SU-DHL-6 (cell line): Measurements from ENCODE around the gene CTSS.
"Not testable (repeated sequence)": the region's sequence is repeated elsewhere in the genome, so short reads cannot be mapped to it uniquely, and the experiment has no call there.

Experiments used
- CTCF ChIP-seq: fragments of 200-600 bp; sonication (generic); IDR thresholded peaks from one replicate; pipeline ENCODE4 v1.5.1; 2017; ENCODE audit warnings: antibody characterized with exemption, mild to moderate bottlenecking, low read length, moderate library complexity; ENCODE audit not compliant: insufficient read depth, poor library complexity, severe bottlenecking
- EZH2phosphoT487 ChIP-seq: fragments of 200-600 bp; sonication (generic), shearing (Covaris generic); conservative IDR thresholded peaks from 2 replicates; pipeline ENCODE4 v1.6.1; 2018; ENCODE audit warnings: mild to moderate bottlenecking, antibody characterized with exemption, low read length, moderate library complexity, mixed read lengths

- TF ChIP-seq CTCF, EZH2phosphoT487: not testable (repeated sequence)
Observed at GRCh38 chr1:150793778-150794177, 28.2 kb upstream of the CTSS start.
